GM12878 (cell line): ENCODE results near the gene LDLRAD4. TPM values are rescaled to one million over a fixed set of nuclear protein-coding genes. Genes with fewer than 3 reads are reported as not detected.

Experiments
- ATAC-seq: fragments of 200-7000 bp; cut with Tn5 transposase; 3 replicates; pipeline ENCODE4 v1.9.1; 2020; ENCODE audit warnings: mild to moderate bottlenecking, moderate library complexity
- BruUV-seq: library from RNA; stranded (reverse); fragments of 400-500 nt; replicated peaks from 2 replicates; lab custom pipeline; 2021; lab: Mats Ljungman, UMichigan
- CTCF ChIA-PET: fragments of 300-600 bp; sonication (Branson Sonifier 250); formaldehyde crosslinking; extraction: SDS; loops from one replicate; lab custom pipeline; 2021; ENCODE audit warnings: inconsistent platforms; lab: Yijun Ruan, JAX
- POLR2A ChIA-PET: fragments of 350-600 bp; formaldehyde crosslinking; extraction: SDS; loops from one replicate; lab custom pipeline; 2021; ENCODE audit warnings: inconsistent platforms; lab: Charles Lee
- RAD21 ChIA-PET: fragments of 300-600 bp; sonication (Branson Sonifier 250); formaldehyde crosslinking; loops from one replicate; lab custom pipeline; 2023; ENCODE audit warnings: antibody characterized with exemption; ENCODE audit not compliant: unreplicated experiment; lab: Charles Lee
- SMC1A ChIA-PET: fragments of 300-600 bp; sonication (Branson Sonifier 250); formaldehyde crosslinking; loops from one replicate; lab custom pipeline; 2023; ENCODE audit not compliant: unreplicated experiment, uncharacterized antibody; lab: Charles Lee
- DNase-seq: peaks from one replicate; pipeline ENCODE4 v3.0.0-alpha.2; 2011; ENCODE audit warnings: low read depth, low spot score
- FAIRE-seq: peaks from 3 replicates; lab custom pipeline; 2011; peaks lifted over from hg19 to GRCh38; lab: Jason Lieb, UNC
- H2AFZ ChIP-seq: 2 replicates; pipeline ENCODE4 v1.6.0; 2011; ENCODE audit warnings: low read depth, low read length, control low read depth; ENCODE audit not compliant: control insufficient read depth
- H3K27ac ChIP-seq: 2 replicates; pipeline ENCODE4 v1.5.1; 2011; ENCODE audit warnings: control low read depth; ENCODE audit not compliant: control insufficient read depth, insufficient read depth
- H3K27me3 ChIP-seq, 2 experiments: replicated peaks in 1 of 2; 2 replicates each; pipeline versions ENCODE4 v1.6.0 to v1.6.1; 2011; ENCODE audit warnings: low read length in 1 of 2; ENCODE audit not compliant: control insufficient read depth in 2 of 2, insufficient read depth in 2 of 2
- H3K36me3 ChIP-seq, 2 experiments: 2 replicates each; pipeline ENCODE4 v1.5.1; 2011; ENCODE audit warnings: low read length in 1 of 2; ENCODE audit not compliant: control insufficient read depth in 2 of 2, insufficient read depth in 2 of 2
- H3K4me1 ChIP-seq: 2 replicates; pipeline ENCODE4 v1.6.1; 2011; ENCODE audit warnings: mild to moderate bottlenecking, low read length, moderate library complexity, mixed read lengths; ENCODE audit not compliant: control insufficient read depth, insufficient read depth
- H3K4me2 ChIP-seq: 2 replicates; pipeline ENCODE4 v1.6.0; 2011; ENCODE audit warnings: control low read depth; ENCODE audit not compliant: control insufficient read depth, insufficient read depth
- H3K4me3 ChIP-seq: fragments of 200-600 bp; sonication (generic); 2 replicates; pipeline ENCODE4 v1.5.1; 2016
- H3K79me2 ChIP-seq: 2 replicates; pipeline ENCODE4 v1.6.0; 2011; ENCODE audit warnings: low read length; ENCODE audit not compliant: control insufficient read depth, insufficient read depth
- H3K9ac ChIP-seq: 2 replicates; pipeline ENCODE4 v1.8.0; 2011; ENCODE audit warnings: low read length, control low read depth, mixed read lengths; ENCODE audit not compliant: control insufficient read depth, insufficient read depth
- H3K9me3 ChIP-seq: replicated peaks from 3 replicates; pipeline ENCODE4 v1.5.1; 2011; ENCODE audit warnings: mild to moderate bottlenecking, low read length; ENCODE audit not compliant: control insufficient read depth, insufficient read depth
- H4K20me1 ChIP-seq: 2 replicates; pipeline ENCODE4 v1.6.0; 2011; ENCODE audit not compliant: control insufficient read depth, insufficient read depth
- CBX3 ChIP-seq: fragments of 200-600 bp; sonication (generic); IDR thresholded peaks from 2 replicates; pipeline ENCODE4 v1.6.1; 2016; ENCODE audit warnings: low read depth, borderline replicate concordance
- SIX5 ChIP-seq: IDR thresholded peaks from 2 replicates; pipeline ENCODE4 v1.6.1; 2011; ENCODE audit warnings: mild to moderate bottlenecking, low read depth, low read length, moderate library complexity; ENCODE audit not compliant: severe bottlenecking
- WGBS: methylation state at CpG from one replicate; pipeline ENCODE4 v1.1.6; 2016; ENCODE audit warnings: low lambda C conversion rate; ENCODE audit not compliant: insufficient replicate concordance, insufficient coverage; ENCODE audit errors: missing lambda C conversion rate; 5-methylcytosine and 5-hydroxymethylcytosine counted together
- in situ Hi-C: fragments of 300-500 bp; cut with MboI; formaldehyde crosslinking; loops from 9 replicates; pipeline ENCODE4 v1.14.3; 2018; ENCODE audit warnings: mixed read lengths
- intact Hi-C: fragments of 100-400 bp; cut with micrococcal nuclease; formaldehyde crosslinking; loops from one replicate; pipeline ENCODE4 v1.14.2; 2022; ENCODE audit not compliant: unreplicated experiment
- polyA plus RNA-seq, 11 experiments: library from polyadenylated mRNA; depleted of rRNA in 4 of 11; unstranded in 6 of 11; stranded (reverse) in 5 of 11; fragments of >200 nt; fragmentation: Nextera tagmentation in 4 of 11; fragmentation: Illumina TruSeq in 1 of 11; extraction: Ambion mirVana in 4 of 11; extraction: Trizol in 1 of 11; gene quantifications; 1 replicate in 1 of 11; 2 replicates in 10 of 11; pipeline versions ENCODE4 v1.2.1 to v1.2.3, GENCODE V29; 2011 to 2016; ENCODE audit warnings: inconsistent platforms in 2 of 11, missing spikeins in 2 of 11, low read depth in 1 of 11
- total RNA-seq, 4 experiments: library from RNA; depleted of rRNA in 3 of 4; stranded (reverse); fragments of >200 nt in 3 of 4; fragmentation: Illumina TruSeq in 1 of 4; extraction: Trizol in 1 of 4; gene quantifications; 2 replicates each; pipeline versions ENCODE4 v1.2.1 to v1.2.3, GENCODE V29; 2013 to 2021
- TF ChIP-seq, protein P1 (sequence below): fragments of 450-650 bp; IDR thresholded peaks from 2 replicates; pipeline ENCODE4 v1.6.1; 2014; ENCODE audit warnings: mild to moderate bottlenecking
- TF ChIP-seq, protein P2 (sequence below): fragments of 450-650 bp; IDR thresholded peaks from 2 replicates; pipeline ENCODE4 v1.6.1; 2016; ENCODE audit warnings: mild to moderate bottlenecking
- TF ChIP-seq, protein P3 (sequence below): IDR thresholded peaks from 2 replicates; pipeline ENCODE4 v1.6.1; 2012; ENCODE audit warnings: mild to moderate bottlenecking, low read depth, low read length

Gene LDLRAD4
- total and polyA plus RNA-seq, 10 of the 15 experiments (the other 5 are each of a cell fraction or from before 2014, with no cell fraction given): 2.7 to 16.8 (median 11.2) TPM

DNA sequence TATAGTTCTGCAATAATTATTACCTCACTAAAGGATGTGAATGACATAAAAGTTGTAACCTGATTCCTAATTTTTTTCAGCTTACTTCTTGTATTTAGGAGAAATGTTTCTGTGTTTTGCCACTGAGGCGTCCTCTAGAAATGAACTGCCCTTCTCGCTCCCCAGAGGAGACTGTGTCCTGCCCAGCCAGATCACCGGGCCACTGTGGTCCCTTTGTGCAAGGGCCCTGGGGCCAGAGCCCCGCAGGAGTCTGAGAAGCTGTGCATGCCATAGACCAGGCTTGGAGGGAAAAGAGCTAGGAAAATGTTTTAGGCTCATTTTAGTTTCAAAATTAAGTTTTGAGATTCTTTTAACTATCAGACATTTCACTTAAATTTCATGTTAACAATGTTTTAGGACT, 31.1 kb upstream of the LDLRAD4 start:
- ChIA-PET SMC1A (no interaction called here), POLR2A (no interaction called here), CTCF (no interaction called here), RAD21 (no interaction called here)
- H3K4me3 ChIP-seq: no peak overlapping the region
- ATAC-seq (no peak), DNase-seq (no peak), FAIRE-seq (no peak)
- TF ChIP-seq, protein P1, sequence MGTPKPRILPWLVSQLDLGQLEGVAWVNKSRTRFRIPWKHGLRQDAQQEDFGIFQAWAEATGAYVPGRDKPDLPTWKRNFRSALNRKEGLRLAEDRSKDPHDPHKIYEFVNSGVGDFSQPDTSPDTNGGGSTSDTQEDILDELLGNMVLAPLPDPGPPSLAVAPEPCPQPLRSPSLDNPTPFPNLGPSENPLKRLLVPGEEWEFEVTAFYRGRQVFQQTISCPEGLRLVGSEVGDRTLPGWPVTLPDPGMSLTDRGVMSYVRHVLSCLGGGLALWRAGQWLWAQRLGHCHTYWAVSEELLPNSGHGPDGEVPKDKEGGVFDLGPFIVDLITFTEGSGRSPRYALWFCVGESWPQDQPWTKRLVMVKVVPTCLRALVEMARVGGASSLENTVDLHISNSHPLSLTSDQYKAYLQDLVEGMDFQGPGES: no peak
- TF ChIP-seq SIX5 (no peak), CBX3 (no peak)
- TF ChIP-seq, protein P2, sequence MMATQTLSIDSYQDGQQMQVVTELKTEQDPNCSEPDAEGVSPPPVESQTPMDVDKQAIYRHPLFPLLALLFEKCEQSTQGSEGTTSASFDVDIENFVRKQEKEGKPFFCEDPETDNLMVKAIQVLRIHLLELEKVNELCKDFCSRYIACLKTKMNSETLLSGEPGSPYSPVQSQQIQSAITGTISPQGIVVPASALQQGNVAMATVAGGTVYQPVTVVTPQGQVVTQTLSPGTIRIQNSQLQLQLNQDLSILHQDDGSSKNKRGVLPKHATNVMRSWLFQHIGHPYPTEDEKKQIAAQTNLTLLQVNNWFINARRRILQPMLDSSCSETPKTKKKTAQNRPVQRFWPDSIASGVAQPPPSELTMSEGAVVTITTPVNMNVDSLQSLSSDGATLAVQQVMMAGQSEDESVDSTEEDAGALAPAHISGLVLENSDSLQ: no peak
- TF ChIP-seq, protein P3, sequence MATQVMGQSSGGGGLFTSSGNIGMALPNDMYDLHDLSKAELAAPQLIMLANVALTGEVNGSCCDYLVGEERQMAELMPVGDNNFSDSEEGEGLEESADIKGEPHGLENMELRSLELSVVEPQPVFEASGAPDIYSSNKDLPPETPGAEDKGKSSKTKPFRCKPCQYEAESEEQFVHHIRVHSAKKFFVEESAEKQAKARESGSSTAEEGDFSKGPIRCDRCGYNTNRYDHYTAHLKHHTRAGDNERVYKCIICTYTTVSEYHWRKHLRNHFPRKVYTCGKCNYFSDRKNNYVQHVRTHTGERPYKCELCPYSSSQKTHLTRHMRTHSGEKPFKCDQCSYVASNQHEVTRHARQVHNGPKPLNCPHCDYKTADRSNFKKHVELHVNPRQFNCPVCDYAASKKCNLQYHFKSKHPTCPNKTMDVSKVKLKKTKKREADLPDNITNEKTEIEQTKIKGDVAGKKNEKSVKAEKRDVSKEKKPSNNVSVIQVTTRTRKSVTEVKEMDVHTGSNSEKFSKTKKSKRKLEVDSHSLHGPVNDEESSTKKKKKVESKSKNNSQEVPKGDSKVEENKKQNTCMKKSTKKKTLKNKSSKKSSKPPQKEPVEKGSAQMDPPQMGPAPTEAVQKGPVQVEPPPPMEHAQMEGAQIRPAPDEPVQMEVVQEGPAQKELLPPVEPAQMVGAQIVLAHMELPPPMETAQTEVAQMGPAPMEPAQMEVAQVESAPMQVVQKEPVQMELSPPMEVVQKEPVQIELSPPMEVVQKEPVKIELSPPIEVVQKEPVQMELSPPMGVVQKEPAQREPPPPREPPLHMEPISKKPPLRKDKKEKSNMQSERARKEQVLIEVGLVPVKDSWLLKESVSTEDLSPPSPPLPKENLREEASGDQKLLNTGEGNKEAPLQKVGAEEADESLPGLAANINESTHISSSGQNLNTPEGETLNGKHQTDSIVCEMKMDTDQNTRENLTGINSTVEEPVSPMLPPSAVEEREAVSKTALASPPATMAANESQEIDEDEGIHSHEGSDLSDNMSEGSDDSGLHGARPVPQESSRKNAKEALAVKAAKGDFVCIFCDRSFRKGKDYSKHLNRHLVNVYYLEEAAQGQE: no peak
- no peak overlapping the region for H3K4me2 ChIP-seq
- BruUV-seq: no TSS peak
- H2AFZ ChIP-seq: no peak overlapping the region
- no peak overlapping the region for H3K9ac ChIP-seq
- in situ Hi-C loops (no loop called here), intact Hi-C loops (no loop called here)
- no peaks in the 10 kb centered on the region for H3K4me1 ChIP-seq
- no peaks in the 10 kb centered on the region for H4K20me1 ChIP-seq
- H3K9me3 ChIP-seq: no peaks in the 10 kb centered on the region; the same call in 2 of the 3 replicates
- H3K27me3 ChIP-seq: no peaks in the 10 kb centered on the region; a peak in 3 of 4 replicates
- H3K79me2 ChIP-seq: no peaks in the 10 kb centered on the region
- H3K36me3 ChIP-seq: no peaks in the 10 kb centered on the region
- H3K27ac ChIP-seq: no peak overlapping the region
- 54% methylated on average over 4 of the region's 4 CpGs for WGBS
